ENCODE data around the gene IMPG2. TPM values are rescaled to one million over a fixed set of nuclear protein-coding genes. Genes with fewer than 3 reads are reported as not detected.

IMPG2 gene
- total RNA-seq, 2 experiments from 2014 or later: 0.03 TPM; not detected in 1

DNA sequence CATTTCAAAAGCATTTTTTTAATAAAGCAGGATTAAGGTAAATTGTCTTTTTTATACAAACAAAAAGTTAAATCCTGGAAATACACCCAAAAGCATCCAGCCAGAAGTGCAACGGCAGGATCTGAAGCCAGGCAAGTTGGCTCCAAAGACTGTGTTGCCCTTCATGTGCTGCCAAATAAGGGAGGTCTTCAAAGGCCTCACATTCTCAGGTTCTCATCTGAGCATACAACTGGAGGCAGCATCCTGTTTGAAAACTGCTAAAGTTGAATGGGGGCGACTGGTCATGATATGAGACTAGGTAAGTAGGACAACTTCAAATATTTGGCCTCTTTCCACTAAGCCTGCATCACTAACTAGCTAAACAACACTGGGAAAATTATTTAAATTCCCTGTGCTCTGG, 52.2 kb downstream of the IMPG2 start:
- no peaks in the 10 kb centered on the region for H4K20me1 ChIP-seq (ENCODE audit: insufficient read depth, low read length)
- no peak overlapping the region for H3K27ac ChIP-seq (ENCODE audit: low read depth, low read length, poor library complexity, severe bottlenecking)
- no peak overlapping the region for H2AFZ ChIP-seq (ENCODE audit: low read length)
- no peaks in the 10 kb centered on the region for H3K9me2 ChIP-seq (ENCODE audit: insufficient read depth, low read length)
- no TSS peak for BruUV-seq (replicated peaks)
- TF ChIP-seq EZH2phosphoT487 (IDR thresholded peaks at IDR 0.05; ENCODE audit: borderline replicate concordance, low read depth, low read length): no peak
- TF ChIP-seq, protein P1, sequence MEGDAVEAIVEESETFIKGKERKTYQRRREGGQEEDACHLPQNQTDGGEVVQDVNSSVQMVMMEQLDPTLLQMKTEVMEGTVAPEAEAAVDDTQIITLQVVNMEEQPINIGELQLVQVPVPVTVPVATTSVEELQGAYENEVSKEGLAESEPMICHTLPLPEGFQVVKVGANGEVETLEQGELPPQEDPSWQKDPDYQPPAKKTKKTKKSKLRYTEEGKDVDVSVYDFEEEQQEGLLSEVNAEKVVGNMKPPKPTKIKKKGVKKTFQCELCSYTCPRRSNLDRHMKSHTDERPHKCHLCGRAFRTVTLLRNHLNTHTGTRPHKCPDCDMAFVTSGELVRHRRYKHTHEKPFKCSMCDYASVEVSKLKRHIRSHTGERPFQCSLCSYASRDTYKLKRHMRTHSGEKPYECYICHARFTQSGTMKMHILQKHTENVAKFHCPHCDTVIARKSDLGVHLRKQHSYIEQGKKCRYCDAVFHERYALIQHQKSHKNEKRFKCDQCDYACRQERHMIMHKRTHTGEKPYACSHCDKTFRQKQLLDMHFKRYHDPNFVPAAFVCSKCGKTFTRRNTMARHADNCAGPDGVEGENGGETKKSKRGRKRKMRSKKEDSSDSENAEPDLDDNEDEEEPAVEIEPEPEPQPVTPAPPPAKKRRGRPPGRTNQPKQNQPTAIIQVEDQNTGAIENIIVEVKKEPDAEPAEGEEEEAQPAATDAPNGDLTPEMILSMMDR (conservative IDR thresholded peaks at IDR 0.05; ENCODE audit: low read length): no peak
- no peak for DNase-seq (ENCODE audit: low spot score)
- no peaks in the 10 kb centered on the region for H3K4me1 ChIP-seq (ENCODE audit: insufficient read depth, low read length, poor library complexity, severe bottlenecking)
- H3K9me3 ChIP-seq (ENCODE audit: low read length): no peaks in the 10 kb centered on the region
- H3K36me3 ChIP-seq (ENCODE audit: insufficient read depth, low read length): no peaks in the 10 kb centered on the region
- no peak overlapping the region for H3K4me3 ChIP-seq (ENCODE audit: low read depth, low read length, poor library complexity, severe bottlenecking)
- H3K4me2 ChIP-seq (ENCODE audit: low read length): no peak overlapping the region
- H3K79me2 ChIP-seq (ENCODE audit: insufficient read depth, low read depth, low read length): no peaks in the 10 kb centered on the region
- intact Hi-C loops (cut with micrococcal nuclease; ENCODE audit: unreplicated experiment): no loop called here
- ChIA-PET POLR2A (no interaction called here), CTCF (ENCODE audit: unreplicated experiment) (no interaction called here)

DNA sequence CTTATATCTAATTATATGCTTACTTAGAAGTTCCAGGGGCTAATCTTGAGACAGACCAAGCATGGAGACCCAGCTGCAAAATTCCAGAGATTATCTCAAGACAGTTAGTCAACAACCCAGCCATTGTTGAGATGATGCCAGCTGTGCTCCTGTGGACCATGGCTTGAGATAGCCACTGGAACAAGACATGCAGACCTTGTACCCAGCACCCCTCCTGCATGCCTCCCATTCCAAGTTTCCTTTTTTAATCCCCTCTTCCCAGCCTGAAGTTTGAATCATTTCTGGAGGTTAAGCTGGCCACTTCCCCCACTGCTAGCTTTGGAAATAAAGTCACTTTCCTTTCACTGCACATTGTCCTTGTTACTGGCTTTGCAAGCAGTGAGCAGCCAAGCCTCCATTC, 53.8 kb downstream of the IMPG2 start:
- Histone ChIP-seq H3K4me3 (ENCODE audit: low read depth, low read length, poor library complexity, severe bottlenecking) (no peak overlapping the region), H3K36me3 (ENCODE audit: insufficient read depth, low read length) (no peaks in the 10 kb centered on the region), H3K4me2 (ENCODE audit: low read length) (no peak overlapping the region), H2AFZ (ENCODE audit: low read length) (no peak overlapping the region), H3K79me2 (ENCODE audit: insufficient read depth, low read depth, low read length) (no peaks in the 10 kb centered on the region), H3K9me3 (ENCODE audit: low read length) (no peaks in the 10 kb centered on the region), H3K27ac (ENCODE audit: low read depth, low read length, poor library complexity, severe bottlenecking) (no peak overlapping the region), H3K9me2 (ENCODE audit: insufficient read depth, low read length) (no peaks in the 10 kb centered on the region), H3K4me1 (ENCODE audit: insufficient read depth, low read length, poor library complexity, severe bottlenecking) (no peaks in the 10 kb centered on the region), H4K20me1 (ENCODE audit: insufficient read depth, low read length) (no peaks in the 10 kb centered on the region)
- CTCF ChIA-PET (ENCODE audit: unreplicated experiment): no interaction called here
- no peak for DNase-seq (ENCODE audit: low spot score)
- TF ChIP-seq, protein P1 (conservative IDR thresholded peaks at IDR 0.05; ENCODE audit: low read length): no peak
- TF ChIP-seq EZH2phosphoT487 (IDR thresholded peaks at IDR 0.05; ENCODE audit: borderline replicate concordance, low read depth, low read length): no peak
- no TSS peak for BruUV-seq (replicated peaks)
- intact Hi-C loops (cut with micrococcal nuclease; ENCODE audit: unreplicated experiment): no loop called here
- POLR2A ChIA-PET: no interaction called here

DNA sequence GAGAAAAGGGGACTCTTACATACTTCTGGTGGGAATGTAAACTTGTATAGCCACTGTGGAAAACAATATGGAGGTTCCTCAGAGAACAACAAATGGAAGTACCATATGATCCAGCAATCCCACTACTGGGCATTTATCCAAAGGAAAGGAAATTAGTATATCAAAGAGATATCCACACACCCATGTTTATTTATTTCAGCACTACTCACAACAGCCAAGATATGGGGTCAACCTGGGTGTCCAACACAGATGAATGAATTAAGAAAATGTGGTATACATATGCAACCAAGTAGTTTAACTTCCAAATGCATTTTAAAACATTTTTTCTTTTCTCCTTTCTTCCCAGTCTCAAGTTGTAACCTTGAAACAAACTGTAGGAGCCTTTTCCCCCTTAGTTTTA, 54.3 kb downstream of the IMPG2 start:
- Histone ChIP-seq H3K27ac (ENCODE audit: low read depth, low read length, poor library complexity, severe bottlenecking) (no peak overlapping the region), H4K20me1 (ENCODE audit: insufficient read depth, low read length) (no peaks in the 10 kb centered on the region), H3K4me2 (ENCODE audit: low read length) (no peak overlapping the region), H3K79me2 (ENCODE audit: insufficient read depth, low read depth, low read length) (no peaks in the 10 kb centered on the region), H3K4me1 (ENCODE audit: insufficient read depth, low read length, poor library complexity, severe bottlenecking) (no peaks in the 10 kb centered on the region), H3K9me3 (ENCODE audit: low read length) (no peaks in the 10 kb centered on the region), H3K9me2 (ENCODE audit: insufficient read depth, low read length) (no peaks in the 10 kb centered on the region), H3K36me3 (ENCODE audit: insufficient read depth, low read length) (no peaks in the 10 kb centered on the region), H2AFZ (ENCODE audit: low read length) (no peak overlapping the region), H3K4me3 (ENCODE audit: low read depth, low read length, poor library complexity, severe bottlenecking) (no peak overlapping the region)
- no peak for TF ChIP-seq EZH2phosphoT487 (IDR thresholded peaks at IDR 0.05; ENCODE audit: borderline replicate concordance, low read depth, low read length)
- TF ChIP-seq, protein P1 (conservative IDR thresholded peaks at IDR 0.05; ENCODE audit: low read length): no peak
- DNase-seq (ENCODE audit: low spot score): no peak
- no TSS peak for BruUV-seq (replicated peaks)
- intact Hi-C loops (cut with micrococcal nuclease; ENCODE audit: unreplicated experiment): no loop called here
- POLR2A ChIA-PET: no interaction called here
- CTCF ChIA-PET (ENCODE audit: unreplicated experiment): no interaction called here

Data from OCI-LY7 (cell line).